AG09309 (cell line): ENCODE results near the gene MPHOSPH10.
"Not testable (repeated sequence)": the region's sequence is repeated elsewhere in the genome, so short reads cannot be mapped to it uniquely, and the experiment has no call there.

Source experiments
- DNase-seq: peaks from one replicate; pipeline ENCODE4 v3.0.0-alpha.2; 2010; ENCODE audit warnings: low read depth
- H3K4me3 ChIP-seq: 2 replicates; pipeline ENCODE4 v1.5.1; 2011; ENCODE audit warnings: mild to moderate bottlenecking, low read depth, low read length, moderate library complexity; ENCODE audit not compliant: control insufficient read depth
- TF ChIP-seq, protein P1 (sequence below): IDR thresholded peaks from 2 replicates; pipeline ENCODE4 v1.5.1; 2011; ENCODE audit warnings: mild to moderate bottlenecking, low read depth, low read length, inconsistent platforms; ENCODE audit not compliant: insufficient read depth, control insufficient read depth; ENCODE audit errors: missing control alignments

Gene MPHOSPH10

DNA sequence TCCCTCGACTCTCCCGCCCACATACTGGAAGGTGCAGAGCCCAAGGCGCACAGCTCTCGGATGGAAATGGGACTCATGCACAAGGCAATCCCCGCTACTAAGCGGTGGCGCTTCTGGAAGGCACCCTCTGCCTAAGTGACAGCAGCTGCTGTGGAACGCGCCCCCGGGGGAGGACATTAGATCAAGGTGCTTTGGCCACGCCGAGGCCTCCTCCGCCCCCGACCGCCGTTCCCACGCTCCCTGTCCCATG, 607 bp upstream of the MPHOSPH10 start:
- DNase-seq = no peak
- H3K4me3 ChIP-seq = peak overlapping the region; percentile 70
- TF ChIP-seq, protein P1, sequence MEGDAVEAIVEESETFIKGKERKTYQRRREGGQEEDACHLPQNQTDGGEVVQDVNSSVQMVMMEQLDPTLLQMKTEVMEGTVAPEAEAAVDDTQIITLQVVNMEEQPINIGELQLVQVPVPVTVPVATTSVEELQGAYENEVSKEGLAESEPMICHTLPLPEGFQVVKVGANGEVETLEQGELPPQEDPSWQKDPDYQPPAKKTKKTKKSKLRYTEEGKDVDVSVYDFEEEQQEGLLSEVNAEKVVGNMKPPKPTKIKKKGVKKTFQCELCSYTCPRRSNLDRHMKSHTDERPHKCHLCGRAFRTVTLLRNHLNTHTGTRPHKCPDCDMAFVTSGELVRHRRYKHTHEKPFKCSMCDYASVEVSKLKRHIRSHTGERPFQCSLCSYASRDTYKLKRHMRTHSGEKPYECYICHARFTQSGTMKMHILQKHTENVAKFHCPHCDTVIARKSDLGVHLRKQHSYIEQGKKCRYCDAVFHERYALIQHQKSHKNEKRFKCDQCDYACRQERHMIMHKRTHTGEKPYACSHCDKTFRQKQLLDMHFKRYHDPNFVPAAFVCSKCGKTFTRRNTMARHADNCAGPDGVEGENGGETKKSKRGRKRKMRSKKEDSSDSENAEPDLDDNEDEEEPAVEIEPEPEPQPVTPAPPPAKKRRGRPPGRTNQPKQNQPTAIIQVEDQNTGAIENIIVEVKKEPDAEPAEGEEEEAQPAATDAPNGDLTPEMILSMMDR = no peak

DNA sequence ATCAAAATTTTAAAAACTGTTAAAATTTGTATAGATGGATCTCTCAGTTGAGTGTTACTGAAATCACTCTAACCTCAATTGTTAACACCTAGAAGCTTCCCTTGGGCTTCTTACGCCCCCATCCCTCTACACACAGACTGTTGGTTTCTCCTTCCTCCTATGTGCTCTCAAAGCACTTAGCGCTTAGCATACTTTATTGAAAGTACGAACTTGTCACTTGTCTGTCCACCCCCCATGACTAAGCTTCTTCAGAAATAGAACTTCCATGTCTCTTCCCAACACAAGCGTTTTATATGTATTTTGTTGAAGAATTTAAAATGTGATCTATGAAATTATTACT, 441 bp downstream of the MPHOSPH10 start:
- TF ChIP-seq, protein P1 = no peak
- DNase-seq = no peak
- peak overlapping the region; percentile 70 for H3K4me3 ChIP-seq

DNA sequence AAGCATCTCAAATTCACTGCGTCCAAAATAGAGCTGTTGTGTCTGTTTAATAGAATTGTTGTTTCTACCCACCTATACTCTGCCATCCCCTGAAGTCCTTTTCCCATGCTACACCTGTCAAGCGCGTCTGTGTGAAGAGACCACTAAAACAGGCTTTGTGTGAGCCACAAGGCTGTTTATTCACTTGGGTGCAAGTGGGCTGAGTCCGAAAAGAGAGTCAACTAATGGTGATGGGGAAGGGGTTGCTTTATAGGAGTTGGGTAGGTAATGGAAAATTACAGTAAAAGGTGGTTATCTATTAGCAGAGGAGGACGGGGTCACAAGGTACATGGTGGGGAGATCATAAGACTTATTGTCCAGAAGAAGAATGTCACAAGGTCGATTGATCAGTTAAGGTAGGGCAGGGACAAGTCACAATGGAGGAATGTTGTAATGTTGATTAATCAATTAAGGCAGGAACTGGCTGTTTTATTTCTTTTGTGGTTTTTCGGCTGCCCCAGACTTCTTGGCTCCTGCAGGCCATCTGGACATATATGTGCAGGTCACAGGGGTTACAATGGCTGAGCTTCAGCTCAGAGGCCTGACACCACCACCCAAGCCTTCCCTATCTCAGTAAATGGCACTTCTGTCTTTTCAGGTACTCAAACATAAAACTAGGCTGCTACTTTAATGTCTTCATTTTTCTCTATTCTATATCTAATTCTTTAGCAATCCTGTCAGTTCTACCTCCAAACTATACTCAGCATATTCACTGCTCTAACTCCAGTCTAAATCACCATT, 1.1 kb downstream of the MPHOSPH10 start:
- DNase-seq = not testable (repeated sequence)
- peak overlapping the region; percentile 70 for H3K4me3 ChIP-seq

DNA sequence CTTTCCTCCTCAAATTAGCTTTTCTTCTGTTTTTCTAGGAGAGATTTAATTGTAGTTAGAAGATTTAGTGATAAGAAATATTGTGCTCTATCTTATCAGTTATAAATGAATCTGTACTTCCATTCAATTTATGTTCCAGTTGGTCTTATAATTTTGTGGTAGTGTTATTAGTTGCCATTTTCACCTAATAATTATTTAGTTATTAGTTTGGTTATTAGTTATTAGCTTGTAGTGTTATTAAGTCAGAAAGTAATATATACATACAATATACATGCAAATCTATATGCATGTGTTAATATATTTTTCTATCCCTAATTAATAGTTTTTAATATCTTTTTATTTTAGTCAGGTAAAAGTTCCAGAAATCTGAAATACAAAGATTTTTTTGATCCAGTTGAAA, 3.2 kb downstream of the MPHOSPH10 start:
- no peak for DNase-seq
- TF ChIP-seq, protein P1 = no peak
- H3K4me3 ChIP-seq = no peak overlapping the region

DNA sequence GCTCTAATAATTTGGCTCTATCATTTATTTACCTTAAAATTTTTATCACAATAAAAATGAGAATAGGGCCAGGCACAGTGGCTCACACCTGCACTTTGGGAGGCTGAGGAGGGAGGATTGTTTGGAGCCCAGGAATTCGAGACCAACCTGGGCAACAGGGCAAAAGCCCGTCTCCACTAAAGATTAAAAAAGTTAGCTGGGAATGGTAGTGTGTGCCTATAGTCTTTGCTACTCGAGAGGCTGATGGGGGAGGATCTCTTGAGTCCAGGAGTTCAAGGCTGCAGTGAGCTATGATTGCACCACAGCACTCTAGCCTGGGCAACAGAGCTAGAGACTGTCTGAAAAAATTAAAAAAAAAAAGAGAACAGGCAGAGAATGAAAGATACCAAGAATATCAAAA, 5.7 kb downstream of the MPHOSPH10 start:
- no peak for DNase-seq
- no peak overlapping the region for H3K4me3 ChIP-seq
- TF ChIP-seq, protein P1 = no peak

DNA sequence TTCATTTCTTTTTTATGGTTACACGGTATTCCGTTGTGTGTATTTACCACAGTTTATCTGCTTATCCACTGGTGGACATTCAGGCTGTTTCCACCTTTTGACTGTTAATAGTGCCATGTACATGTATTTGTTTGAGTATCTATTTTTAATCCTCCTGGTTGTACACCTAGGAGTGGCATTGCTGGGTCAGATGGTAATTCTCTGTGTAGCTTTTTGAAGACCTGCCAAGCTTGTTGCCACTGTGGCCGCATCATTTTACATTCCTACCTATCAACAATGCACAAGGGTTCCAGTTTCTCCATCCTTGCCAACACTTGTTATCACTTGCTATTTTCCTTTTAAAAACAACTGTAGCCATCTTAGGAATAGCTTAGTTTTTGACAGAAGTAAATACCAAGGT, 13.3 kb downstream of the MPHOSPH10 start:
- no peak overlapping the region for H3K4me3 ChIP-seq
- no peak for DNase-seq
- TF ChIP-seq, protein P1 = no peak

DNA sequence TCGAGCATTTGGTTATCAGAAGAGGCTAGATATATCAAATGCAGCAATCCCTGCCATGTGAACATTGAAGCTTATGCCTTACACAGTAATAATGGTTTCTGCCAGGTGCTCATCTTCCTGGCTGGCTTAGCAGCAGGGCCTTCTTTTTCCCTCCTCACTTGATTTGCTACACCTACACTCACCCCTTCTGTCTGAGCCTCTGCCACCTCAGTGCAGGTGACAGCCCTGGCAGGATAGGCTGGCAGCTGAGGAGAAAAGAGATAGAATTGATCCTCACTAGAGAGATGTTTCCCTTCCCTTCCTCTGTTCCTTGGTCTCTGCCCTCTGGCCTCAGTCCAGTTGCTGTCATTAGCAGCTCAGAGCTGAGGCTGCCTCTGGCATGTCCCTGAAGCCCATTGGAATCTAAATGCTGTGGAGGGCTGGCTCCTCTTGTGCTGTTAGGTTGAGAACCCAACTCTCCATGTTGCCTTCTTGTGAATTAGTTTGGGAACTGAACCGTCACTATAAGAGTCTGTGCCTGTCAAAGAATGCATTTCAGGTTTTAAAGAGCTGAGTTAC, 18.2 kb downstream of the MPHOSPH10 start:
- no peak overlapping the region for H3K4me3 ChIP-seq
- DNase-seq = no peak
- TF ChIP-seq, protein P1 = no peak
